MCF 10A (cell line): ENCODE data around the gene IL17C. TPM values are rescaled to one million over a fixed set of nuclear protein-coding genes. Genes with fewer than 3 reads are reported as not detected.

Source experiments
- BruUV-seq: library from RNA; stranded (reverse); fragments of 400-500 nt; replicated peaks from 2 replicates; lab custom pipeline; 2021; lab: Mats Ljungman, UMichigan
- CTCF ChIA-PET: fragments of 300-600 bp; sonication (Branson Sonifier 250); formaldehyde crosslinking; extraction: SDS; loops from one replicate; lab custom pipeline; 2021; ENCODE audit warnings: antibody characterized with exemption, inconsistent platforms; lab: Yijun Ruan, JAX
- POLR2A ChIA-PET: fragments of 300-600, 350-650 bp; sonication (Branson Sonifier 250); formaldehyde crosslinking; extraction: SDS; loops from one replicate; lab custom pipeline; 2020; ENCODE audit warnings: antibody characterized with exemption, inconsistent platforms; lab: Yijun Ruan, JAX
- DNase-seq: peaks from one replicate; pipeline ENCODE4 v3.0.0-alpha.2; 2018; ENCODE audit not compliant: unreplicated experiment
- H3K27ac Mint-ChIP-seq: one replicate; pipeline ENCODE4 v1.8.0; 2022; ENCODE audit warnings: mild to moderate bottlenecking, low read depth, mixed read lengths; ENCODE audit not compliant: unreplicated experiment
- H3K27me3 Mint-ChIP-seq: one replicate; pipeline ENCODE4 v1.8.0; 2022; ENCODE audit warnings: mixed read lengths; ENCODE audit not compliant: insufficient read depth, unreplicated experiment
- H3K36me3 Mint-ChIP-seq: one replicate; pipeline ENCODE4 v1.8.0; 2022; ENCODE audit warnings: mild to moderate bottlenecking, moderate library complexity, mixed read lengths; ENCODE audit not compliant: insufficient read depth, unreplicated experiment
- H3K4me1 Mint-ChIP-seq: one replicate; pipeline ENCODE4 v1.8.0; 2022; ENCODE audit warnings: mixed read lengths; ENCODE audit not compliant: insufficient read depth, unreplicated experiment
- H3K4me3 Mint-ChIP-seq: one replicate; pipeline ENCODE4 v1.8.0; 2022; ENCODE audit warnings: mild to moderate bottlenecking, moderate library complexity, mixed read lengths; ENCODE audit not compliant: unreplicated experiment
- H3K9me3 Mint-ChIP-seq: one replicate; pipeline ENCODE4 v1.8.0; 2022; ENCODE audit warnings: mixed read lengths; ENCODE audit not compliant: unreplicated experiment
- CTCF ChIP-seq: fragments of 200-600 bp; IDR thresholded peaks from one replicate; pipeline ENCODE4 v1.8.0; 2022; ENCODE audit warnings: antibody characterized with exemption, mild to moderate bottlenecking; ENCODE audit not compliant: unreplicated experiment
- intact Hi-C: fragments of 100-400 bp; cut with micrococcal nuclease; formaldehyde crosslinking; loops from 2 replicates; pipeline ENCODE4 v1.14.1; 2022
- total RNA-seq: library from RNA; stranded (reverse); gene quantifications from 2 replicates; pipeline ENCODE4 v1.2.3, GENCODE V29; 2022

Gene IL17C
- total RNA-seq, 1 experiment from 2014 or later: not detected

GRCh38 chr16:88653596-88654362 is 15.4 kb downstream of the IL17C start:
- H3K4me3 Mint-ChIP-seq: no peak overlapping the region
- no peaks in the 10 kb centered on the region for H3K9me3 Mint-ChIP-seq
- no peaks in the 10 kb centered on the region for H3K27me3 Mint-ChIP-seq
- no TSS peak for BruUV-seq
- H3K27ac Mint-ChIP-seq: no peak overlapping the region
- no peaks in the 10 kb centered on the region for H3K4me1 Mint-ChIP-seq
- TF ChIP-seq CTCF: no peak
- intact Hi-C loops: no loop called here
- ChIA-PET CTCF (no interaction called here), POLR2A (no interaction called here)
- H3K36me3 Mint-ChIP-seq: peaks cover 12% of the 10 kb centered on the region
- DNase-seq: no peak

GRCh38 chr16:88654363-88655052 is 16.1 kb downstream of the IL17C start:
- Mint-ChIP-seq H3K27me3 (no peaks in the 10 kb centered on the region), H3K4me3 (no peak overlapping the region), H3K36me3 (peaks cover 12% of the 10 kb centered on the region), H3K9me3 (no peaks in the 10 kb centered on the region), H3K27ac (no peak overlapping the region), H3K4me1 (no peaks in the 10 kb centered on the region)
- intact Hi-C loops: no loop called here
- BruUV-seq: no TSS peak
- no peak for TF ChIP-seq CTCF
- DNase-seq: no peak
- POLR2A ChIA-PET: no interaction called here
- CTCF ChIA-PET: no interaction called here

- H3K9me3 Mint-ChIP-seq: no peaks in the 10 kb centered on the region
- no peak overlapping the region for H3K27ac Mint-ChIP-seq
- no peaks in the 10 kb centered on the region for H3K4me1 Mint-ChIP-seq
- H3K27me3 Mint-ChIP-seq: no peaks in the 10 kb centered on the region
- no peak for DNase-seq
- ChIA-PET POLR2A (no interaction called here), CTCF (no interaction called here)
- intact Hi-C loops: no loop called here
- H3K4me3 Mint-ChIP-seq: no peak overlapping the region
- no TSS peak for BruUV-seq
- H3K36me3 Mint-ChIP-seq: peaks cover 12% of the 10 kb centered on the region
- TF ChIP-seq CTCF: no peak
Measured at GRCh38 chr16:88655053-88655732, 16.8 kb downstream of the IL17C start.

GRCh38 chr16:88655733-88656281 is 17.4 kb downstream of the IL17C start:
- no peaks in the 10 kb centered on the region for H3K4me1 Mint-ChIP-seq
- CTCF ChIA-PET: interaction anchor here (0.6 kb wide), 3 partner anchors 23 to 128 kb away, joined by 4 to 6 read pairs (median 4); no protein-coding TSS in a partner anchor
- no peak for DNase-seq
- intact Hi-C loops: no loop called here
- no peak overlapping the region for H3K4me3 Mint-ChIP-seq
- no TSS peak for BruUV-seq
- POLR2A ChIA-PET: no interaction called here
- no peak overlapping the region for H3K27ac Mint-ChIP-seq
- no peaks in the 10 kb centered on the region for H3K9me3 Mint-ChIP-seq
- peaks cover 12% of the 10 kb centered on the region for H3K36me3 Mint-ChIP-seq
- TF ChIP-seq CTCF: no peak
- no peaks in the 10 kb centered on the region for H3K27me3 Mint-ChIP-seq
